H54 (cell line): Measurements from ENCODE around the gene C5AR1.
"Not testable (repeated sequence)": the region's sequence is repeated elsewhere in the genome, so short reads cannot be mapped to it uniquely, and the experiment has no call there.

Experiments
- DNase-seq: peaks from one replicate; pipeline ENCODE4 v3.0.0; 2011; ENCODE audit warnings: low spot score, mixed read lengths; ENCODE audit not compliant: insufficient read length
- FAIRE-seq: peaks from 3 replicates; lab custom pipeline; 2011; peaks lifted over from hg19 to GRCh38; lab: Jason Lieb, UNC
- POLR2A ChIP-seq: IDR thresholded peaks from 2 replicates; pipeline ENCODE4 v1.6.1; 2011; ENCODE audit warnings: low read depth, mild to moderate bottlenecking, low read length

The C5AR1 gene

DNA sequence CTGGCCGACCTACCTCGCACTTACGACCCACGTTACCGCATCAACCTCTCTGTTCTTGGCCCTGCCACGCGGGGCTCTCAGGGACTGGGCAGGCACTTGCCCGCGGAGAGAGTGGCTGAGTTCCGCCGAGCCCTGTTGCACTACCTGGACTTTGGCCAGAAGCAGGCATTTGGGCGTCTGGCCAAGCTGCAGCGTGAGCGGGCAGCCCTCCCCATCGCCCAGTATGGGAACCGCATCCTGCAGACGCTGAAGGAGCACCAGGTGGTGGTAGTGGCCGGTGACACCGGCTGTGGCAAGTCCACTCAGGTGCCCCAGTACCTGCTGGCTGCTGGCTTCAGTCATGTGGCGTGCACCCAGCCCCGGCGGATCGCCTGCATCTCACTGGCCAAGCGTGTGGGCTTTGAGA is 43.6 kb downstream of the C5AR1 start:
- no peak for DNase-seq
- TF ChIP-seq POLR2A: no peak
- FAIRE-seq: no peak

DNA sequence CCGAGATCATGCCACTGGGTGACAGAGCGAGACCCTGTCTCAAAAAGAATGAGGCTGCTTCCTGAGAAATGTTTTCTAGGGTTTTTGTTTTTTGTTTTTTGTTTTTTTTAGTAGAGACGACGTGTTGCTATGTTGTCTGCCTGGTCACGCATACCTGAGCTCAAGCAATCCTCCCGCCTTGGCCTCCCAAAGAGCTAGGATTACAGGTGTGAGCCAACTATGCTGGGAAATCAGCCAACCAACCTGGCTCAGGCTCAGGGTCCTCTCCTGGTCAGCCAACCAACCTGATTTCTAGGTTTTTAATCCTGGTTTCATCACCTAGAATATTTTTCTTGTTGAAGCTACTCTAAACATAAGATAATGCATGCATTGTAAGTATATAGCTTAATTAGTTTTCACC is 47.2 kb downstream of the C5AR1 start:
- no peak for TF ChIP-seq POLR2A
- no peak for DNase-seq
- FAIRE-seq: no peak

DNA sequence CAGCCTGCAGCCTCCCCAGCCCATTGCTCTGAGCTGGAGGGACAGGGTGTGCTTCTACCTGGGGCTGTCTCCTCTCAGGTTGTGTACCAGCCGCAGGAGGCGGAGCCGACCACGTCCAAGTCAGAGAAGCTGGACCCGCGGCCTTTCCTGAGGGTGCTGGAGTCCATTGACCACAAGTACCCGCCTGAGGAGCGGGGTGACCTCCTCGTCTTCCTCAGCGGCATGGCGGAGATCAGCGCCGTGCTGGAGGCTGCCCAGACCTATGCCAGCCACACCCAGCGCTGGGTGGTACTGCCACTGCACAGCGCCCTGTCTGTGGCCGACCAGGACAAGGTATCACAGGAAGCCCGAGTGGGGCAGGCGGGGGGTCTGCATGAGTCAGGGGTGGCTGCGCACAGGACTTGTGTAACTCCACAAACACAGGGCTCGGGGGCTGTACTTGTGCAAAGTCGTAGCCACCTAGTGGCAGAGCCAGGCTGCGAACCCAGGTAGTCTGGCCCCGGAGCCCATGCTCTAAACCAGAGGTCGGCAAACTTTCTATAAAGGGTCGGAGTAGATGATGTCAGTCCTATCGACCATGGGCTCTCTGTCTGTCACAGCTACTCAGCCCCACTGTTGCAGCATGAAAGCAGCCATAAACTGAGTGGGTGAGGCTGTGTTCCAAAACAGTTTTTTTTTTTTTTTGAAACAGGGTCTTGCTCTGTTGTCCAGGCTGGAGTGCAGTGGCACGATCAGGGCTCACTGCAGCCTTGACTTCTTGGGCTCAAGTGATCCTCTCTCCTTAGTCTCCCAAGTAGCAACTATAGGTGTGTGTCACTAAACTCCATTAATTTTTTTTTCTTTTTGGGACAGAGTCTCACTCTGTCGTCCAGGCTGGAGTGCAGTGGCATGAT is 48.4 kb downstream of the C5AR1 start:
- DNase-seq (no peak), FAIRE-seq (no peak)
- TF ChIP-seq POLR2A: no peak

DNA sequence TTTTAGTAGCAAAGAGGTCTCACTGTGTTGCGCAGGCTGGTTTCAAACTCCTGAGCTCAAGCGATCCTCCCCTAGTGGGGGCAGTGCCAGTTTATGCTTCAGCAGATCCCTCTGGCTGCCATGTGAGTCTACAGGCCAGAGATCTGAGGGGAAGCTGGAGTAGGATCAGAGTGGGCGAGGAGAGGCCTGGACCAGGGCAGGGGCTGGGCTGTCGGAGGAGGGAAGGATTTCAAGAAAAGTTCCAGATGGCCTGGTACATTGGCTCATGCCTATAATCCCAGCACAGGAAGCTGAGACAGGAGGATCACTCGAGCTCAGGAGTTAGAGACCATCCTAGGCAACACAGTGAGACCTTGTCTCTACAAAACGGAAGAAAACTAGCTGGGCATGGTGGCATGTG is 49.3 kb downstream of the C5AR1 start:
- FAIRE-seq (no peak), DNase-seq (no peak)
- TF ChIP-seq POLR2A: no peak

DNA sequence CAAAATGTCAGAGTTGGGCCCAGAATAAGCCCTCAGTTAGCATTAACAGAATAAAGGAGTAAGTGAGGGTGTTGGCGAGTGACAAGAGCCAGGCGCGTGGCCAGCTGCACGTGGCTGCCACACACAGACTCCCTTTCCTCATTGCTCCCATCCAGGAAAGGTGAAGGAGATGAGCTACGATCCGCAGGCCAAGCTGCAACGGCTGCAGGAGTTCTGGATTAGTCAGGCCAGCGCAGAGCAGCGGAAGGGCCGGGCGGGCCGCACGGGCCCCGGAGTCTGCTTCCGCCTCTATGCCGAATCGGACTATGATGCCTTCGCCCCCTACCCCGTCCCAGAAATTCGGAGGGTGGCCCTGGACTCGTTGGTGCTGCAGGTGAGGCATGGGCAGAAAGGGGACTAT is 52.7 kb downstream of the C5AR1 start:
- TF ChIP-seq POLR2A: no peak

DNA sequence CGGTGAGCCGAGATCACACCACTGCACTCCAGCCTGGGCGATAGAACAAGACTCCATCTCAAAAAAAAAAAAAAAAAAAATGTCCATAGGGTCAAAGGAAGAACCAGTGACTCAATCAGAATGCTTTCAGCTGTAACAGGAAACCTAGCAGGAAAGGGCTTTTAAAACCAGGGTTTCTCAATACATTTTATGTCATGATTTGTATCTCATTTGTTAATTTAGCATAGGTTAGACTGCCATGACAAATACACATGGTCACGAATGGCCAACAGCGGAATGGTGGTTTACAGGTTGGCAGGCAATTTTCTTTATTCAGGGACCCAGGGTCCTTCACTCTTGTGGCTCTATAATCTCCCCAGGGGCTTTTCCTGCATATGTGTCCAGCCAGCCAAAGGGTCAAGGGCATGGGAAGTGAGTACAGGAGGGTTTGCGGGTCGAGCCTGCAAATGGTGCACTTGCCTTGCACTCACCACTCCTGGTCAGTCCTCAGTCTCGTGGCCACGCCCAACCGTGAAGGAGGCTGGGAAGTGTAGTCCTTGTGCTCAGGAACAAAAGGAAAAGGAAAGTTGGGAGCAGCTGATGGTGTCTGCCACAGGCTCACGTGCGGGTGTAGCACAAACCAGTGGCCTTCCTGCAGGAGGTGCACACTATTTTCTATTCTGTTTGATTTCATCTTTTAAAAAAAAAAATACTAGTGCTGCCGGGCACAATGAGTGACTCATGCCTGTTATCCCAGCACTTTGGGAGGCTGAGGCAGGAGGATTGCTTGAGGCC is 54.3 kb downstream of the C5AR1 start:
- no peak for FAIRE-seq
- no peak for DNase-seq
- TF ChIP-seq POLR2A: no peak

More for the DNA sequence above, 52.7 kb downstream of the C5AR1 start:
- no peak for FAIRE-seq
- DNase-seq: no peak

DNA sequence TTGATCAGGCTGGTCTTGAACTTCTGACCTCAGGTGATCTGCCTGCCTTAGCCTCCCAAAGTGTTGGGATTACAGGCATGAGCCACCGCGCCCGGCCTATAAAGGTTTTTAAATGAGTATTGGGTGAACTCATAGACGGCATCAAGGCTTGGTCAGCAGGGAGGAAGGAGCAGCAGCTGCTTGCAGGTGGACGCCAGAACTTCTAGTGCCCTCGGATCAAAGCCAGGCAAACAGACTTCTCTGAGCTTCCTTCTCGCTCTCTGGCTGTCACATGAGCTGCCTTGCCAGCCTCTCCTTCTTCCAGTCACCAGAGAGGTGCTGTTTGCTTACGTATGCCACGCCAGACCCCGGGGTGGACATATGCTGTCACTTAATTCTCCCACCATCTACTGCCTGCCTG is 55.8 kb downstream of the C5AR1 start:
- not testable (repeated sequence) for FAIRE-seq, DNase-seq

DNA sequence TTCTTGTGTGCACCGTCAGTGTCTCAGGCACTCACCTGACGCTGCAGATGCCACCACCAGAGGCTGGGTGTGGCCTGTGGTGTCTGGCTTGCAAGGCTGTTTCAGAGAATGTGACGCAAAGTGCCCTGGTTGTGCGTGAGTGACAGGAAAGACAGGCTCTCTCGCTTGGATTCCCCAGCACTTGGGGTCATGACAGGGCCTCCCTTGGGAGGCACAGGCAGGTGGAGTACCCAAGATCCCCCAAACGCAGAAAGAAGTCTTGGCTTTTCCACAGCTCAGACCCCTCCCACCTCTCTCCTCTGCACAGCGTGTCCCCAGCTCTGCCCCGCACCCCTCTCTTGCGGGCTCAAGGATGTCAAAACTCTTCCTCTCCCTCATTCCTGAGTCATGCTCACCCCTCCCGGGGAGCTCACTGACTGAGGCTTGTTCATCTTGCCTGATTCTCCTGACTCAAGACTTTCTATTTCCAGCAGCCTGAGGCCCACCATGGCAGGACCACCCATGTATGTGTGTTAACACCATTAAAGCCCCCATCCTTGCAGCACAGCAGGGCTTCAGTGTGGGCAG is 60.5 kb downstream of the C5AR1 start:
- FAIRE-seq (no peak), DNase-seq (peak; percentile 58)
- TF ChIP-seq POLR2A: no peak

DNA sequence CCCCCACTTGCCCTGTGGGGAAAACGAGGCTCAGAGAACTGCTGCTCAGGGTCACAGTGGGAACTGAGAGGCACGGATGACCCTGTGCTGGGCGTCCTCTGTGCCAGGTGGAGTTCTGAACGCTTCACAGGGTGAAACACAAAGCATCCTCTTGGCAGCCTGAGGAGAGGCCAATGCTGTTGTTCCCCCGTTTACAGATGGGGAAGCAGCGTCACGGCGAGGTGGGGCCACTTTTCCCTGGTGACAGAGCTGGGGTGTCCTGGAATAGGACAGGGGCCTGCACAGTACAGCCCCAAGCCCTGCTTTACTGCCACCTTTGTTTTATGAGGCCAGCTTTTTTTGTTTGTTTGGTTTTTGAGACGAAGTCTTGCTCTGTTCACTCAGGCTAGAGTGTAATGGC is 61.6 kb downstream of the C5AR1 start:
- no peak for TF ChIP-seq POLR2A
- no peak for FAIRE-seq
- no peak for DNase-seq
